Mesendoderm (in vitro differentiated cells): ENCODE results near the gene COMMD2.

Source experiments
- DNase-seq: peaks from one replicate; pipeline ENCODE4 v3.0.0; 2013
- H2AK5ac ChIP-seq: 2 replicates; pipeline ENCODE4 v1.6.1; 2013; ENCODE audit warnings: low read length, inconsistent platforms
- H2BK120ac ChIP-seq: 2 replicates; pipeline ENCODE4 v1.6.1; 2013; ENCODE audit warnings: low read depth, mild to moderate bottlenecking, low read length, moderate library complexity, mixed read lengths
- H2BK15ac ChIP-seq: replicated peaks from 2 replicates; pipeline ENCODE4 v1.6.1; 2013; ENCODE audit warnings: low read depth, mild to moderate bottlenecking, moderate library complexity
- H2BK5ac ChIP-seq: 2 replicates; pipeline ENCODE4 v1.6.1; 2013; ENCODE audit warnings: low read length, inconsistent platforms
- H3K18ac ChIP-seq: 2 replicates; pipeline ENCODE4 v1.6.1; 2013; ENCODE audit warnings: mild to moderate bottlenecking, low read length, mixed read lengths
- H3K23ac ChIP-seq: one replicate; pipeline ENCODE4 v1.6.1; 2013; ENCODE audit warnings: low read length
- H3K27ac ChIP-seq: 2 replicates; pipeline ENCODE4 v1.5.1; 2013; ENCODE audit warnings: low read depth, mild to moderate bottlenecking, inconsistent platforms, low read length, moderate library complexity
- H3K27me3 ChIP-seq: 2 replicates; pipeline ENCODE4 v1.6.1; 2013; ENCODE audit warnings: low read length, control low read depth, mild to moderate bottlenecking, inconsistent platforms; ENCODE audit not compliant: insufficient read depth, poor library complexity
- H3K36me3 ChIP-seq: 2 replicates; pipeline ENCODE4 v1.6.1; 2013; ENCODE audit warnings: low read length, inconsistent platforms; ENCODE audit not compliant: control insufficient read depth, insufficient read depth
- H3K4ac ChIP-seq: one replicate; pipeline ENCODE4 v1.6.1; 2013; ENCODE audit warnings: low read depth, mild to moderate bottlenecking, low read length, moderate library complexity
- H3K4me1 ChIP-seq: 2 replicates; pipeline ENCODE4 v1.6.1; 2013; ENCODE audit warnings: low read depth, low read length, inconsistent platforms; ENCODE audit not compliant: control insufficient read depth
- H3K4me2 ChIP-seq: 2 replicates; pipeline ENCODE4 v1.6.1; 2013; ENCODE audit warnings: low read length
- H3K4me3 ChIP-seq: 2 replicates; pipeline ENCODE4 v1.5.1; 2013; ENCODE audit warnings: mild to moderate bottlenecking, low read length
- H3K56ac ChIP-seq: one replicate; pipeline ENCODE4 v1.6.1; 2013; ENCODE audit warnings: low read length
- H3K79me1 ChIP-seq: 2 replicates; pipeline ENCODE4 v1.6.1; 2013; ENCODE audit warnings: low read length, inconsistent platforms
- H3K79me2 ChIP-seq: 2 replicates; pipeline ENCODE4 v1.6.1; 2013; ENCODE audit warnings: mild to moderate bottlenecking, low read length; ENCODE audit not compliant: control insufficient read depth, insufficient read depth
- H3K9ac ChIP-seq: 2 replicates; pipeline ENCODE4 v1.6.1; 2013; ENCODE audit warnings: low read length, inconsistent platforms
- H4K5ac ChIP-seq: one replicate; pipeline ENCODE4 v1.6.1; 2013; ENCODE audit warnings: low read length
- H4K8ac ChIP-seq: one replicate; pipeline ENCODE4 v1.6.1; 2013; ENCODE audit warnings: low read depth, mild to moderate bottlenecking, control low read depth, low read length, moderate library complexity
- WGBS: extraction: QIAGEN DNeasy Blood & Tissue Kit; methylation state at CpG from one replicate; pipeline ENCODE4 v1.1.7; 2013; ENCODE audit warnings: low lambda C conversion rate, missing lambda C conversion rate; ENCODE audit not compliant: insufficient coverage; ENCODE audit errors: extremely low coverage; 5-methylcytosine and 5-hydroxymethylcytosine counted together

The COMMD2 gene

GRCh38 chr3:149792452-149793270, 40.4 kb upstream of the COMMD2 start, which contains the start of gene ANKUB1:
TSS of gene ANKUB1 (minus strand) at chr3:149792554. CDS start at chr3:149792366, 188 bp downstream.
- Histone ChIP-seq H2AK5ac (no peak within 1 kb of the TSS), H4K8ac (no peak within 1 kb of the TSS), H2BK15ac (no peak within 1 kb of the TSS), H4K5ac (no peak within 1 kb of the TSS), H2BK5ac (no peak within 1 kb of the TSS), H3K18ac (no peak within 1 kb of the TSS), H3K27me3 (no peaks in the 10 kb centered on the region), H3K27ac (no peak within 1 kb of the TSS), H3K56ac (no peak within 1 kb of the TSS), H3K4me1 (no peaks in the 10 kb centered on the region), H3K79me1 (no peaks in the 10 kb centered on the region), H3K4me2 (no peak within 1 kb of the TSS), H3K9ac (no peak within 1 kb of the TSS), H3K79me2 (no peaks in the 10 kb centered on the region), H3K4ac (no peak within 1 kb of the TSS), H3K23ac (no peak within 1 kb of the TSS), H3K4me3 (no peak within 1 kb of the TSS), H2BK120ac (no peak within 1 kb of the TSS), H3K36me3 (no peaks in the 10 kb centered on the region)
- DNase-seq = no peak
- WGBS = no CpG with 5 or more reads among the region's 4 CpGs

GRCh38 chr3:149790698-149791097, 38.4 kb upstream of the COMMD2 start:
- Histone ChIP-seq H3K27ac (no peak overlapping the region), H3K4me1 (no peaks in the 10 kb centered on the region), H3K23ac (no peak overlapping the region), H2BK5ac (no peak overlapping the region), H3K56ac (no peak overlapping the region), H2BK120ac (no peak overlapping the region), H2BK15ac (no peak overlapping the region), H2AK5ac (no peak overlapping the region), H3K4me3 (no peak overlapping the region), H3K18ac (no peak overlapping the region), H3K79me2 (no peaks in the 10 kb centered on the region), H3K9ac (no peak overlapping the region), H3K79me1 (no peaks in the 10 kb centered on the region), H4K8ac (no peak overlapping the region), H3K4me2 (no peak overlapping the region), H3K4ac (no peak overlapping the region), H4K5ac (no peak overlapping the region), H3K36me3 (no peaks in the 10 kb centered on the region), H3K27me3 (no peaks in the 10 kb centered on the region)
- no peak for DNase-seq
- WGBS = no CpG with 5 or more reads among the region's 3 CpGs

- Histone ChIP-seq H3K18ac (no peak overlapping the region), H3K4me3 (no peak overlapping the region), H3K4me2 (no peak overlapping the region), H3K27ac (no peak overlapping the region), H3K23ac (no peak overlapping the region), H2AK5ac (no peak overlapping the region), H3K79me2 (no peaks in the 10 kb centered on the region), H3K56ac (no peak overlapping the region), H3K9ac (no peak overlapping the region), H3K36me3 (no peaks in the 10 kb centered on the region), H3K27me3 (no peaks in the 10 kb centered on the region), H2BK15ac (no peak overlapping the region), H3K4ac (no peak overlapping the region), H2BK120ac (no peak overlapping the region), H2BK5ac (no peak overlapping the region), H4K5ac (no peak overlapping the region), H4K8ac (no peak overlapping the region), H3K4me1 (no peaks in the 10 kb centered on the region), H3K79me1 (no peaks in the 10 kb centered on the region)
- no peak for DNase-seq
- no CpG with 5 or more reads among the region's 2 CpGs for WGBS
These were observed 38.0 kb upstream of the COMMD2 start for GRCh38 chr3:149790268-149790667.

- no peak overlapping the region for H4K8ac ChIP-seq
- H2BK5ac ChIP-seq = no peak overlapping the region
- no peak overlapping the region for H2BK15ac ChIP-seq
- H4K5ac ChIP-seq = no peak overlapping the region
- DNase-seq = peak; percentile 10
- no peak overlapping the region for H3K4me3 ChIP-seq
- no peak overlapping the region for H2AK5ac ChIP-seq
- H3K23ac ChIP-seq = no peak overlapping the region
- H3K18ac ChIP-seq = no peak overlapping the region
- no peaks in the 10 kb centered on the region for H3K79me1 ChIP-seq
- no peak overlapping the region for H3K4me2 ChIP-seq
- WGBS = no CpG with 5 or more reads among the region's 5 CpGs
- H3K9ac ChIP-seq = no peak overlapping the region
- no peaks in the 10 kb centered on the region for H3K4me1 ChIP-seq
- no peak overlapping the region for H3K4ac ChIP-seq
- no peaks in the 10 kb centered on the region for H3K36me3 ChIP-seq
- H3K56ac ChIP-seq = no peak overlapping the region
- no peak overlapping the region for H2BK120ac ChIP-seq
- H3K27ac ChIP-seq = no peak overlapping the region
- H3K27me3 ChIP-seq = no peaks in the 10 kb centered on the region
- H3K79me2 ChIP-seq = no peaks in the 10 kb centered on the region
These were observed 31.9 kb upstream of the COMMD2 start for GRCh38 chr3:149784064-149784704.

- Histone ChIP-seq H2BK120ac (no peak overlapping the region), H3K9ac (no peak overlapping the region), H3K27me3 (no peaks in the 10 kb centered on the region), H3K18ac (no peak overlapping the region), H3K56ac (no peak overlapping the region), H3K4ac (no peak overlapping the region), H3K27ac (no peak overlapping the region), H4K5ac (no peak overlapping the region), H3K36me3 (no peaks in the 10 kb centered on the region), H3K79me1 (no peaks in the 10 kb centered on the region), H3K4me1 (no peaks in the 10 kb centered on the region), H2BK15ac (no peak overlapping the region), H3K4me3 (no peak overlapping the region), H2AK5ac (no peak overlapping the region), H3K23ac (no peak overlapping the region), H3K4me2 (no peak overlapping the region), H3K79me2 (no peaks in the 10 kb centered on the region), H4K8ac (no peak overlapping the region), H2BK5ac (no peak overlapping the region)
- DNase-seq = peak; percentile 10
These were observed 31.3 kb upstream of the COMMD2 start for GRCh38 chr3:149783576-149783975.
